Measurements from ENCODE around the gene DPP9.
A peak's percentile ranks its signal among the peaks of the same experiment; 100 is the strongest.
"Not testable (repeated sequence)": the region's sequence is repeated elsewhere in the genome, so short reads cannot be mapped to it uniquely, and the experiment has no call there.

DPP9 gene

DNA sequence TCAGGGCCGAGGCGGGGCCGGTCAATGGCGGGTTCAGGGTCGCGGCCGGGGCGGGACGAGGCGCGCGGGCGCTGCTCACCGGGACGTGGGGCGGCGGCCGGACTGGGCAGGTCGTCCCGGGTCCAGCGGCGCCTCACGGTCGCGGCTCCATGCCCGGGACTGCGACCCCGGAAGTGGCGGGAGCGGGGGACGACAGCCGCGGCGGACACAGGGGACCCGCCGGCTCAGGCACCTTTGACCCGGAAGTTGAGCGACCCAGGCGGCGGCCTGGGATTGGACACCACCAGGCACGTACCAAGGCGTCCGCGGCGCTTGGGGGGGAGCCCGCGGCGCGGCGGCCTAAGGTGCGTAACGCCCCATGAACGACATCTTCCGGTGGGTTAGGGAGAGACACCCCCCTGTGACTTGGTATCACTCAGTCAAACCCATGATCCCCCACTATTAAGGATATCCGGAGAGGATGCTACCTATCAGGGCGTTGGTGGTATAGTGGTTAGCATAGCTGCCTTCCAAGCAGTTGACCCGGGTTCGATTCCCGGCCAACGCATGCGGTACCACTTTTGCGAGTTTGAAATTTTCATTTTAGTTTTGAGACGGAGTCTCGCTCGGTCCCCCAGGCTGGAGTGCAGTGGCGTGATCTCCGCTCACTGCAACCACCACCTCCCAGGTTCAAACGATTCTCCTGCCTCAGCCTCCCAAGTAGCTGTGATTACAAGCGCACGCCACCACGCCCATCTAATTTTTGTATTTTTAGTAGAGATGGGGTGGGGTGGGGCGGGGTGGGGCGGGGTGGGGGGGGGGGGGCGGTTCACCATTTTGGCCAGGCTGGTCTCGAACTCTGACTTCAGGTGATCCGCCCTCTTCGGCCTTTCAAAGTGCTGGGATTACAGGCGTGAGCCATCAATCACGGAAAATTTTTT, at the start of gene DPP9:
DPP9 (minus strand) TSS at position 248 of the 920 bp plus-strand sequence. CDS start 3,936 bp downstream, outside the sequence.
- DNase-seq (ENCODE audit: low spot score): peak; percentile 100

DNA sequence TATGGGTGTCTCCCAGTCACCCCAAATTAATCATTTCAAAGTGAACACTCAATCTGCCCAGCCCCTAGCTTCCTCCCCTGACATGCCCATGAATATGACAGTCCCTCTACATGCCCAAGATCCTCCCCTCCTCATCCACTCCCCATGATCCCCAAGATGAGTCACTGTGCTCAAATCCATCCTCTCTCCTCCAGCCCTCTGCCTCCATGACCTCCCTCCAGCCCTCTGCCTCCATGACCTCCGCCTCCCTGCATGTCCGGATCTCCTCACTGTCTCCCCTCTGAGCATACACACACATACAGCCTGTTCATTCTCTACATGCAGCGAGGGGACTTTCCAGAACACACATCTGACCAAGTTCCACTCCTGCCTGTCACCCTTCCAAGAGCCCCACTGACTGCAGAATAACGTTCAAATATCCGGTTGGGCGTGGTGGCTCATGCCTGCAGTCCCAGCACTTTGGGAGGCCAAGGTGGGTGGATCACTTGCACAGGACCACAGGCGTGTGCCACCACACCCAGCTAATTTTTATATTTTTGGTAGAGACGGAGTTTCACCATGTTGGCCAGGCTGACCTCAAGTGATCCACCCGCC, 49.5 kb upstream of the DPP9 start:
- DNase-seq (ENCODE audit: low spot score): no peak

DNA sequence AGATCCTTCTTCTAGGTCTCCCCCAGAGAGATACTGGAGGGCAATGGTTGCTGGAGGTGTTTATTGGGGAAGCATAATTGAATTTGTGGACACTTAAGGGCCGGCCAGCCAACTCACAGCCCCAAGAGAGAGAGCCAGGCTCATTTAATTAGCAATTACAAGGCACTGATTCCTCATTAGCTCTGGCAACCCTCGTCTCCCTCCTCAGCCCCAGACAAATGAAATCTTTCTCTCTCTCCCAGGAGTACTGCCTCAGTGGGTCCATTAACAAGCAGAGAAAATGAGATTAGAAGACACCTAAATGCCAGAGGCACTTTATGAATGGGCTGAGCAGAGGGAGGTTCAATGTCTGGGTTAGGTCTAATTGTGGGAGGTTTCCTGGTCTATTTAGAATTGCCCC, 48.9 kb upstream of the DPP9 start:
- no peak for DNase-seq (ENCODE audit: low spot score)

DNA sequence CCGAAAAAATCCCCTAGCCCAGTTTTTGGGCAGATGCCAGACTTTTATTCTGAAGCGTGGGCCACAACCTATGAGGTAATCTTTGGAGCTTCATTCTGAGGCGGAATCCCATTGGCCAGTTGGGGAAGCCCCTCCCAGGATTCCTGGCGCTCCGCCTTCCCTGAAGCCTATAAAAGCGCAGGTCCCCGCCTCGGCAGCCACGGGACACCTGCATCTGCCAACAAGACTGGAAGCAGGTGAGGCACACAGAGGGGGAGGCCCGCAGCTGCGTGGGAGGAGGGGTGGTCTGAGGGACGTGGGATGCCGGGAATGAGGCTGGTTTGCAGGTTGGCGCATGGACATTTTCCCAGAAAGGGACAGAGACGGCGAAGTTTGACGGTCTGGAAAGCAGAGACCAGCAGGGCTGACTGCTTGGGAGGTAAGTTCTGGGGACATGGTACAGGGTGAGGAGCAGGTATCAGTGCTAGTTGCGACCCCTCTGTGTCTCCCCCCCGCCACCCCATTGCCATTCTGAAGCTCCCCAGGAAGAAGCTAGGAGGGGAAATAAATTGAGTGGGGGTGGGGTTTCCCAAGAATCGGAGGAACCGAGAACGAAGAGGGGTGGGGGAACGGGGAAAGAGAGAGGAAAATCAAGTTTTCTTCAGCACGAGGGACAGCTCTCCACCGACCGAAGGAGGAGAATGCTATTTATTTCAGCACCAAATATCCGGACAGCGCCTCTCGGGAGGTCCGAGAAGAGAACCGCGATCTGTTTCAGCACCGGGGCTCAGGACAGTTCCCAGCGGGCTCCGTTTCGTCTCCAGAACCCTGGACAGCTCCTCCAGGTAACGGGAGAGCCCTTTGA, 45.5 kb upstream of the DPP9 start:
- peak; percentile 86 for DNase-seq (ENCODE audit: low spot score)

DNA sequence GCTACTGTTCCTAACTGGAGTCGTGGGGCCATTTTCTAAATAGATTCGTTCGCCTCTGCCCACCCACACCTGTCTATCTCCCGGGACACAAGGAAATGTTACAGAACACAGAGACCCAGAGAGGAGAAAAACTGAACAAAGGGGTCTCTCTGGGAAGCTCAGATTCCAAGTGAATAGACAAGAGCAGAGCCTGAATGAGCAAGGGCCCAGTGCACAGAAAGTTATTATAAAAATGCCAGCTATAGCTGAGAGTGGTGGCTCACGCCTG, 40.7 kb upstream of the DPP9 start:
- no peak for DNase-seq (ENCODE audit: low spot score)

DNA sequence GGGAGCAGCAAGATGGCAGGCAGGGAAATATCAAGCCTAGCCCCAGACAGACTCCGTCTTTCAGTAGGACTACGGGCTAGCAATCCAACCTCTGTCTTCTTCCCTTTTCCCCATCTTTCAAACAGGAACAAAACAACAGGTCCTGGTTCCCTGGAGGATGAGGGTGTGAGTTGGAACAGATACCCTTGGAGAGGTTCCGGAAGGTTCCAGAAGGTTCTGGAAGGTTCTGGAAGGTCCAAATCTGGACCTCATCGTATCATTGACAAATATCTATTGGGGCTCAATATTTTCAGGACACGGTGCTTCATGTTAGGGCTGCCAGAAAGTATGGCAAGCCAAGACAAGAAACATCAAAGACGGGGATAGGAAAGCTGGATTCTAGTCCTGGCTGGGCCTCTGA, 39.4 kb upstream of the DPP9 start:
- no peak for DNase-seq (ENCODE audit: low spot score)

DNA sequence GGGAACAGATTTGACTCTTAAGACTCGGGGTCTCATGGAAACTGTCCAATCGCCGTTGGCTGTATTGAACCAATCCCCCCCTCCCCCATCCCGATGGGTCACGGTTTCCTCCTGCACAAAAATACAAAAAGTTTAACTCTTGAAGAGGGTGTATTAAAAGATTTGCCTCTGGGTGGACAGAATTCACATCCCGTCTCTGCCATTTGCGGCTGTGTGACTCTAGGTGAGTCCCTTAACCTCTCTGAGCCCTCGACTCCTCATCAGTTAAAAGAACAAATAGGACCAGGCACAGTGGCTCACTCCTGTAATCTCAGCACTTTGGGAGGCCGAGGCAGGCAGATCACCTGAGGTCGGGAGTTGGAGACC, 36.6 kb upstream of the DPP9 start:
- no peak for DNase-seq (ENCODE audit: low spot score)

DNA sequence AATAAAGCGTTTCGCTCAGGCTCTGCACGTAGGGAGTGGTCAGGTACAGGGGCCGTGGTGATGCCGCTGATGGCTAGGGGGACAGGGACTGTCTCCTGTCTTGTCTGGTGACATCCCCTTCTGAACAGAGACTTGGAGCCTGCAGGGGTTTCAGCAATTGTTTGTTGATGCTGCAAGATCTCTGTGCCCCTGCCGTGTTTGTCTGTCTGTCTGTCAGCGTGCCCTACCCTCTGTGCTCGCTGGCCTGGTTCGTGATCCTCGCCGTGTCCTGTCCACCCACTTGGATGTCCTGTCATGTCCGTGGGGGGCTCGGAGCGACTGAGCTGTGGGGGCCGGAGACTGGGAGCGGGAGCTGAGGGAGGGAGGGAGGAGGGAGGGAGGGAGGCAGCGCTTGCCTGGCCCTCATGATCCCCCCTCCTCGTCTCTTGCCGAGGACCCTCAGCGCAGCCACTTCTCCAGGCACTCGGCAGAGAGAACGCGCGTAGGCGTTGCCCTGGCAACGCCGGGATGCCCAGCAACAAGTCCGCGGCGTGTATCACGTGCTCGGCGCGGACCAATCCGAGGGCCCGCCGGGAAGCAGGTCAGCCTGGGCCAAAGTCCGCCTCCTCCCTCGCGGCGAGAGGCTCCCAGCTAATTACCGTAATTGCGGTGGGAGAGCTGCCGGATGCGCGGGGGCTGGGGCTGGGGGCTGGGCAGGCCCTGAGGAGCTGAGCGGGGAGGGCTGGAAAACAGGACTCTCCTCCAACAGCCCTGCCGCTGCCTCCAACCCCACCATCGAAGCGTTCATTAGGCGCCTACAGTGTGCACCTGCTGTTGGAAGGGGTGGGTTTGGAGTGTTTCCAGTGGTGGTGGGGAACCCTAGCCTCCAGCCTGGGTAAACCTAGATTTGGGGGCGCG, 36.0 kb upstream of the DPP9 start:
- DNase-seq (ENCODE audit: low spot score): peak; percentile 96

DNA sequence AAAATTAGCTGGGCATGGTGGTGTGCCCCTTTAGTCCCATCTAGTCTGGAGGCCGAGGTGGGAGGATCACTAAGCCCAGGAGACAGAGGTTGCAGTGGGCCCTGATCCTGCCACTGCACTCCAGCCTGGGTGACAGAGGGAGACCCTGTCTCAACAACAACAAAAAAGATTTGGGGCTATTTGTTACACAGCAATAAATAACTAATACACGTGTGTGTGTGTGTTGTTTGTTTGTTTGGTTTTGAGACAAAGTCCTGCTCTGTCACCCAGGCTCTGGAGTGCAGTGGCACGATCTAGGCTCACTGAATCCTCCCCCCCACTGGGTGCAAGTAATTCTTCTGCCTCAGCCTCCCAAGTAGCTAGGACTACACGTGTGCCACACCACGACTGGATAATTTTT, 35.0 kb upstream of the DPP9 start:
- no peak for DNase-seq (ENCODE audit: low spot score)

DNA sequence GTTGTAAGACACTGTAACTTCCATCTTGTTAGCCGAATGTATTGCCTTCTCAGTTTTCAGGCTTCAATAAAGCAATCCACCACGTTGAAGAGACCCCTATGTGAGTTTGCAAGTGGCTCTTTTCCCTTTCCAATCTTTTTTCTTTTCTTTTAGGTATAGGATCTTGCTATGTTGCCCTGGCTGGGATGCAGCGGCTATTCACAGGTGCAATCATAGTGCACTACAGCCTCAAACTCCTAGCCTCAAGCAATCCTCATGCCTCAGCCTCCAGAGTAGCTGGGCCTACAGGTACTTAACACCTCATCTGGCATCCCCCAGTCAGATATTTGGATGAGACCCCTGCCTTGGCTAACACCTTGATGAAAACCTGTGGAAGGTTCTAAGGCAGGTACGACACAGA, 34.4 kb upstream of the DPP9 start:
- DNase-seq (ENCODE audit: low spot score): no peak

DNA sequence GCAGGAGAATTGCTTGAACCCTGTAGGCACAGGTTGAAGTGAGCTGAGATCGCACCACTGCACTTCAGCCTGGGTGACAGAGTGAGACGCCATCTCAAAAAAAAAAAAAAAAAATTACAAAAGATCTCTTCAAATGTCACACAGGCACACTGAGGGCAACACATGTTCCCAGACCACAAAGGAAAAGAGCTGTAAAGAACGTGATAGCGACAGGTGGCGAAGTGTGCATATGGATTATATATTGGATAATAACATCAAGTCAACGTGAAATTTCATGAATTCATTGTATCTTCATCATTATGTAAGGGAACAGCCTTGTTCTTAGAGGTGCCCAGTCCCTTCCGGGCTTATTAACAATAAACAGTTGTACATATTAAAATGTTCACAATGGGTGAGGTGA, 31.8 kb upstream of the DPP9 start:
- no peak for DNase-seq (ENCODE audit: low spot score)

DNA sequence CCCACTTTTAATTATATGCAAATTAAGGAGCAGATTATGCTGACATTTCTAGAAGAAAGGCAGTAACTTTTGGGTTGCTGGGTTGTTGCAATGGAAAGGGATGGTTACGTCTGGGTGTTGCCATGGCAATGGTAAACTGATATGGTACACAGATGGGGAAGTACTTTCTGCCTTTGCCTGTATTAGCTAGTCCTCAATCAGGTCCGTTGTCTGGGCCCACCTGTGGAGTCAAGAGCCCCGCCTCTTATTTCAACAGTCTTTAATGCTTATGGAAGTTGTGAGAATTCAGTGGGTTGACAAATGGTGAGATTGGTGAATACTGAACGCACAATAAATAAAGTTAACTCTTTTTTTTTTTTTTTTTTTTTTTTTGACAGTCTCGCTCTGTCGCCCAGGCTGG, 30.6 kb upstream of the DPP9 start:
- no peak for DNase-seq (ENCODE audit: low spot score)

DNA sequence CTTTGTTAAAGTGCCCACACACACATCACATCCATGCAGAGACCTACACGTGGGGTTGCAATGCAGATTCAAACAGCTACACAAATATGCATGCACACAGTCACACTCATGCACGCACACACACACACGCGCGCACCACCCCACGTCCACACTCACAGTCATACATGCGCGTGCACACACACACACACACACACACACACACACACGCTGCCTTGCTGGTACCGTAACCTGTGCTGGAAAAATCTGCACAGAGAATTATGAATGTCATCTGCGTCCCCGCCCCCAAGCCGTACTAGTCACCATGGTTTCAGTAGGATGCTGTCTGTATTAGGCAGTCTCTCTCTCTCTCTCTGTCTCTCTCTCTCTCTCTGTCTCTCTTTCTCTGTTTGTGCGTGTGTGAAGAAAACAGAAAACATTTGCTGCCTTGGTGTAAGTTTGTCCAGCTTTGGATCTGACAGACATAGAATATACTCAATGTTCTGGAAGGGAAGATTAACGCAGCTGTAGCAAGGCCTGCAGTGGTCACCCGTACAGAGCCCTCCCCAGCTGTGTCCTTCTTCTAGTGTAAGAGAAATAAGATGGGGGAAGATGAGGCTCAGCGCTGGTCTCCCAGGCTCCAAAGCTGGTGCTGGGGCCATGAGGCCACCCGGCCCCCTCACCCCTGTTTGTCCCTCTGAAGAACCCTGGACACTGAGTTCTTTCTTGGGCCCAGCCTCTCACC, 26.4 kb upstream of the DPP9 start:
- DNase-seq (ENCODE audit: low spot score): no peak

DNA sequence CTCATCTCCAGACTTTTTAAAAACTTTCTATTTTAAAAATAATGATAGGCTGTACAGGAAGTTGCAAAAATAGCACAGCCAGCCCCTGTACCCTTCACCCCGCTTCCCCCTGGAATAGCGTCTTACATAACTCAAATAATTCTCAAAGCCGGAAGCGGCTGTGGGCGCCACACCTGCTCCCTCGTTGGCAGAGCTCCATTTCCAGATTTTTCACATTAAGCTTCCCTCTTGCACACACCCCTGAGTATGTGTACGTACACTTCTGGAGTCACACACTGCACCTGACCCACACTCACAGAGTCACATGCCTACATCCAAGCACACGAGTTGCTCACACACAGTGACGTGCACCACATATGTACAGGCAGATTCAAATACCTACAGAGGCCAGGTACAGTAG, 24.9 kb upstream of the DPP9 start:
- DNase-seq (ENCODE audit: low spot score): no peak

DNA sequence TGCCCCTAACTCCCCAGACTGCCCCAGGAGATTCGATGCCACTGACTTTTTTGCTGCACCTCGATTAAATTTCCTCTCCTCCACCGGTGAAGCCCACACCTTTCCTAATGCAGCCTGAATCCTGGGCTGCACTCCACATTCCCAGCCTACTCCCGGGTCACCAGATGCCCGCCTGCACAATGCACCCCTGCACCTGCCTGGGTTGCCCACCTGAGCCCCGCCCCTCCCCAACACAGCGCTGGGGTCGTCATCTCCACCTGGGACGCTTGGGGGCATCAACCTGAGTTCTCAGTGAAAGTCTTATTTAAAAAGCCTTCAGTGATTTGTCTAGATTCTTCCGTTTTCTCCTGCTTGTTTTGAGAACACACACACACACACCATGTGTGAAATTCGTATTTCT, 24.5 kb upstream of the DPP9 start:
- DNase-seq (ENCODE audit: low spot score): no peak

DNA sequence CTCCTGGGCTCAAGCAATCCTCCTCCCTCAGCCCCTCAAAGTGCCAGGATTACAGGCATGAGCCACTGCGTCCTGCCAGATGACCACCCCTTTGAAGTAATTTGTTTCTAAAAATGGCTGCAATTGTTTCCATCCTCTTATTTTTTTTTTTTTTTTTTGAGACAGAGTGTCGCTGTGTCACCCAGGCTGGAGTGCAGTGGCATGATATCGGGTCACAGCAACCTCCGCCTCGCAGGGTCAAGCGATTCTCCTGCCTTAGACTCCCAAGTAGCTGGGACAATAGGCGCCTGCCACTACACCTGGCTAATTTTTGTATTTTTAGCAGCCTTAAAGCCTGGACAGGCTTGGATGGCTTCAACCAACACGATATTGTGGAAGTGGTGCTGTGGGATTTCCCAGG, 22.3 kb upstream of the DPP9 start:
- DNase-seq (ENCODE audit: low spot score): no peak

DNA sequence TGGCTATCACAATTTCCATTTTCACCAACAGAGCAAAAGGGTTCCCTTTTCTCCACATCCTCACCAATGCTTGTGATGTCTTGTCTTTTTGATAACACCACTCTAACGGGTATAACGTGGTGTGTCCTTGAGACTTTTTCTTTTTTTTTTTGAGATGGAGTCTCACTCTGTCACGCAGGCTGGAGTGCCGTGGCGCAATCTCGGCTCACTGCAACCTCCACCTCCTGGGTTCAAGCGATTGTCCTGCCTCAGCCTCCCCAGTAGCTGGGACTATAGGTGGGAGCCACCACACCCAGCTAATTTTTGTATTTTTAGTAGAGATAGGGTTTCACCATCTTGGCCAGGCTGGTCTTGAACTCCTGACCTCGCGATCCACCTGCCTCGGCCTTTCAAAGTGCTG, 21.5 kb upstream of the DPP9 start:
- DNase-seq (ENCODE audit: low spot score): not testable (repeated sequence)

DNA sequence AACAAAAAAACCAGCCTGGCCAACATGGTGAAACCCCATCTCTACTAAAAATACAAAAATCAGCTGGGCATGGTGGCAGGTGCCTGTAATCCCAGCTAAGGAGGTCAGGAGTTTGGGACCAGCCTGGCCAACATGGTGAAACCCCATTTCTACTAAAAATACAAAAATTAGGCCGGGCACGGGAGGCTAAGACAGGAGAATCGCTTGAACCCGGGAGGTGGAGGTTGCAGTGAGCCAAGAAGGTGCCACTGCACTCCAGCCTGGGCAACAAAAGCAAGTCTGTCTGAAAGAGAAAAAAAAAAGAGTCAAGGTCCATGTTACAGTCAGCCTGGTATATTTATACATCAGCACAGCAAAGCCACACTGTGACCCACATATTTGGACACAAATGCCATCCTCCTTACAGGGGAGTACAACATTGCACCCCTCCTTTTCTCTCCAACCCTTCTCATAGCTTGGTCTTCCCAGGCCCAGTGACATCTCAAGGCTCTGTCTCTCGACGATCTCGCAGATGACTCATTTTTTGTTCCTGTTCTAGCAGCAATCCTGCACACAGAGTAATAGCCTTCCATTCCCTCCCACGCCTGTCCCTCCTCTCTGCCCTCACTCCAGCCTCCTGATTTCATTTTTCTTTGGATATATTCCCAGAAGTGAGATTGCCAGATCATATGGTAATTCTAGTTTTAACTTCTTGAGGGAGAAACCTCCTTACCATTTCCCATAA, 21.0 kb upstream of the DPP9 start:
- no peak for DNase-seq (ENCODE audit: low spot score)

DNA sequence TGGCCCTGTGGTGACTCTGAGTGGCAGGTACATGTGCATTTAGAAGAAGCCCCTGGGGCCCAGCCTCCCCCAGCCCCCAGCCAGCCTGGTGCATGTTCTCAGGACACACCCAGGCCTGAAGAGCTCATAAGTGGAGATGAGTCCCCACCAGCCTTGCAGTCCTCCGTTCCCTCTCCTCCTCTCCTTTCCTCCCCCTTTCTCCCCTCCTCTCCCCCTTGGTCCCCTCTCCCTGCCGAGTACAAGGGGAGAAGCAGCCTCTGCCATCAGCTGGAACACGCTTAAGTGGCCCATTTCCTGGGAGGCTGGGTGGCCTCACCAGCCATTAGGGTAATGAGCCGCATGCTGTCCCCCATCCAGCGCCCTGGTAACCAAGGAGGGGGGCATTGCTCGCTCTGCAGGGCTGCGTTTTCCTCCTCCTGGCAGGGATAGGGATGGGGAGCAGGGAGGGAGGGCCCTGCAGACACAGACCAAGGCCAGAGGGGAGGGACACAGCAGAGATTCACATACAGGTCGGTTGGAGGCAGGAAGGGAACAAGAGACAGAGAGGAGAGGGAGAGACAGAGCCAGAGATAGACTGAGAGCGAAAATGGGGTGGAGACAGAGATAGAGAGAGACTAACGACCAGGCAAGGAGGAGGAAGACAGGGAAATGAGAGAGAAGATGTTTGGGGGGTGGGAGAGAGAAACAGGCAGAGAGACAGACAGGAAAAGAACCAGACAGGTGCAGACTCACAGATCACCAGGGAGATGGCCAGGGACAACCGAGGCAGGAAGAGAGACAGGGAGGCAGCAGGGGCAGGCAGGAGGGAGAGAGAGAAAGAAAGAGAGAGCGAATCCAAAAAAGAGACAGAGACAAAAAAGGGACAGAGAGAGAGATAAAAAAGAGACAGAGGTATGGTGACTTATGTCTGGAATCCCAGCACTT, 19.3 kb upstream of the DPP9 start:
- DNase-seq (ENCODE audit: low spot score): no peak

DNA sequence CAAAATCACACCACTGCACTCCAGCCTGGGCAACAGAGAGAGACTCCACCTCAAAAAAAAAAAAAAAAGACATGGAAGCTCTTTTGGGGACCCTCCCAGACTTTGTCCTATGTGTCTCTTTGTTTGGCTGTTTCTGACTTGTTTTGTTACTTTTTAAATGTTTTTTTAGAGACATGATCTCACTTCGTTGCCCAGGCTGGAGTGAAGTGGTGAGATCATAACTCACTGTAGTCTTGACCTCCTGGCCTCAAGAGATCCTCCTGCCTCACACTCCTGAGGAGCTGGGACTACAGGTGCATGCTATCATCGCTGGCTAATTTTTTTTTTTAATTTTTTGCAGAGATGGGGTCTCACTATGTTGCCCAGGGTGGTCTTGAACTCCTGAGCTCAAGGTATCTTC, 16.4 kb upstream of the DPP9 start:
- DNase-seq (ENCODE audit: low spot score): no peak

Measured in germinal center (tissue), 1 donor.